H1 (cell line): ENCODE data around the gene BZW2. TPM values are rescaled to one million over a fixed set of nuclear protein-coding genes. Genes with fewer than 3 reads are reported as not detected.

ENCODE experiments used
- CTCF ChIA-PET: fragments of 300-600 bp; sonication (Branson Sonifier 250); formaldehyde crosslinking; loops from one replicate; lab custom pipeline; 2021; ENCODE audit not compliant: partially characterized antibody; lab: Charles Lee
- POLR2A ChIA-PET: fragments of 300-600 bp; sonication (Branson Sonifier 250); formaldehyde crosslinking; loops from one replicate; lab custom pipeline; 2021; ENCODE audit warnings: inconsistent platforms; ENCODE audit not compliant: partially characterized antibody; lab: Charles Lee
- DNase-seq, 2 experiments: peaks; one replicate each; pipeline versions ENCODE4 v3.0.0 to v3.0.0-alpha.2; 2010 to 2022; ENCODE audit warnings: low spot score in 2 of 2, low read depth in 1 of 2, mixed read lengths in 1 of 2
- FAIRE-seq: peaks from 2 replicates; lab custom pipeline; 2011; peaks lifted over from hg19 to GRCh38; lab: Jason Lieb, UNC
- H2AFZ ChIP-seq: 2 replicates; pipeline ENCODE4 v1.8.1; 2012; ENCODE audit warnings: low read length, inconsistent platforms
- H2AK5ac ChIP-seq: 2 replicates; pipeline ENCODE4 v1.6.1; 2013; ENCODE audit warnings: low read depth, low read length
- H2BK120ac ChIP-seq: replicated peaks from 2 replicates; pipeline ENCODE3; 2013; ENCODE audit warnings: low read depth, low read length, inconsistent platforms
- H2BK12ac ChIP-seq: 2 replicates; pipeline ENCODE4 v1.6.1; 2013; ENCODE audit warnings: low read depth, low read length
- H2BK15ac ChIP-seq: 2 replicates; pipeline ENCODE4 v1.6.1; 2013; ENCODE audit warnings: low read length
- H2BK20ac ChIP-seq: 2 replicates; pipeline ENCODE4 v1.6.1; 2013; ENCODE audit warnings: low read length
- H2BK5ac ChIP-seq: 2 replicates; pipeline ENCODE4 v1.6.1; 2013; ENCODE audit warnings: low read depth, low read length
- H3K14ac ChIP-seq: 2 replicates; pipeline ENCODE4 v1.6.1; 2013; ENCODE audit warnings: inconsistent platforms; ENCODE audit not compliant: insufficient read length
- H3K18ac ChIP-seq: 2 replicates; pipeline ENCODE4 v1.6.1; 2013; ENCODE audit warnings: low read length; ENCODE audit errors: extremely low read depth
- H3K23ac ChIP-seq: 2 replicates; pipeline ENCODE4 v1.6.1; 2013; ENCODE audit warnings: inconsistent platforms; ENCODE audit not compliant: insufficient read length
- H3K23me2 ChIP-seq: 2 replicates; pipeline ENCODE4 v1.6.1; 2013; ENCODE audit warnings: low read depth, low read length
- H3K27ac ChIP-seq: 2 replicates; pipeline ENCODE4 v1.6.1; 2011; ENCODE audit warnings: low read depth, low read length, inconsistent platforms
- H3K27me3 ChIP-seq, 4 experiments: replicated peaks in 1 of 4; 1 replicate in 1 of 4; 2 replicates in 3 of 4; pipeline versions ENCODE4 v1.6.1 to v1.8.1; 2011 to 2013; ENCODE audit warnings: low read length in 3 of 4, mild to moderate bottlenecking in 3 of 4, inconsistent platforms in 2 of 4, mixed read lengths in 2 of 4, moderate library complexity in 1 of 4; ENCODE audit not compliant: control insufficient read depth in 3 of 4, insufficient read depth in 3 of 4; ENCODE audit errors: extremely low read depth in 1 of 4
- H3K36me3 ChIP-seq, 4 experiments: 2 replicates each; pipeline versions ENCODE4 v1.6.1 to v1.8.1; 2011 to 2013; ENCODE audit warnings: mild to moderate bottlenecking in 4 of 4, low read length in 3 of 4, moderate library complexity in 2 of 4, control low read depth in 1 of 4, inconsistent platforms in 1 of 4; ENCODE audit not compliant: insufficient read depth in 4 of 4, control insufficient read depth in 2 of 4
- H3K4ac ChIP-seq: replicated peaks from 2 replicates; pipeline ENCODE3; 2013; ENCODE audit warnings: low read length, low read depth, mixed read lengths, inconsistent platforms; ENCODE audit not compliant: insufficient read length
- H3K4me1 ChIP-seq, 4 experiments: replicated peaks in 1 of 4; 1 replicate in 1 of 4; 2 replicates in 3 of 4; pipeline versions ENCODE4 v1.6.1 to v1.8.1; 2011 to 2013; ENCODE audit warnings: low read length in 3 of 4, inconsistent platforms in 2 of 4, mixed read lengths in 1 of 4; ENCODE audit not compliant: insufficient read depth in 4 of 4, control insufficient read depth in 3 of 4
- H3K4me2 ChIP-seq, 2 experiments: 2 replicates each; pipeline versions ENCODE4 v1.6.1 to v1.8.1; 2011 to 2013; ENCODE audit warnings: low read depth in 2 of 2, low read length in 2 of 2, control low read depth in 1 of 2, inconsistent platforms in 1 of 2, mild to moderate bottlenecking in 1 of 2; ENCODE audit not compliant: insufficient read depth in 1 of 2
- H3K4me3 ChIP-seq, 4 experiments: fragments of 200-600, 300-600 bp in 1 of 4; sonication (generic), shearing (Covaris generic), sonication (Bioruptor Twin) in 1 of 4; 2 replicates each; pipeline versions ENCODE4 v1.5.1 to v1.8.1; 2011 to 2016; ENCODE audit warnings: low read length in 4 of 4, low read depth in 3 of 4, control low read depth in 2 of 4, inconsistent platforms in 2 of 4, mild to moderate bottlenecking in 2 of 4, mixed read lengths in 1 of 4, moderate library complexity in 1 of 4; ENCODE audit not compliant: insufficient read depth in 2 of 4; ENCODE audit errors: extremely low read depth in 1 of 4
- H3K56ac ChIP-seq: replicated peaks from 2 replicates; pipeline ENCODE3; 2013; ENCODE audit warnings: low read depth, mild to moderate bottlenecking, mixed read lengths, low read length, inconsistent platforms; ENCODE audit not compliant: insufficient read length
- H3K79me1 ChIP-seq: 2 replicates; pipeline ENCODE4 v1.6.1; 2013; ENCODE audit warnings: low read depth, low read length, control low read depth
- H3K79me2 ChIP-seq, 2 experiments: 2 replicates each; pipeline versions ENCODE4 v1.6.1 to v1.8.1; 2012 to 2013; ENCODE audit warnings: low read length in 2 of 2, mild to moderate bottlenecking in 2 of 2, inconsistent platforms in 1 of 2; ENCODE audit not compliant: insufficient read depth in 2 of 2, control insufficient read depth in 1 of 2
- H3K9ac ChIP-seq, 4 experiments: replicated peaks in 1 of 4; 1 replicate in 1 of 4; 2 replicates in 3 of 4; pipeline versions ENCODE4 v1.6.1 to v1.8.1; 2011 to 2013; ENCODE audit warnings: low read depth in 3 of 4, low read length in 3 of 4, control low read depth in 2 of 4, mild to moderate bottlenecking in 2 of 4, moderate library complexity in 2 of 4, inconsistent platforms in 1 of 4; ENCODE audit errors: extremely low read depth in 1 of 4
- H3K9me3 ChIP-seq, 2 experiments: 2 replicates each; pipeline versions ENCODE4 v1.6.1 to v1.8.1; 2012 to 2013; ENCODE audit warnings: mild to moderate bottlenecking in 2 of 2, moderate library complexity in 2 of 2, control low read depth in 1 of 2, inconsistent platforms in 1 of 2, low read depth in 1 of 2, low read length in 1 of 2, mixed read lengths in 1 of 2; ENCODE audit not compliant: insufficient read depth in 2 of 2
- H4K20me1 ChIP-seq, 2 experiments: replicated peaks in 1 of 2; 2 replicates each; pipeline versions ENCODE3 to v1.8.1; 2011 to 2013; ENCODE audit warnings: inconsistent platforms in 2 of 2, low read length in 2 of 2, mild to moderate bottlenecking in 1 of 2; ENCODE audit not compliant: insufficient read depth in 2 of 2, control insufficient read depth in 1 of 2
- H4K5ac ChIP-seq: 2 replicates; pipeline ENCODE4 v1.6.1; 2013; ENCODE audit warnings: low read length, low read depth, mixed read lengths, inconsistent platforms; ENCODE audit not compliant: insufficient read length
- H4K8ac ChIP-seq: 2 replicates; pipeline ENCODE4 v1.8.0; 2013; ENCODE audit warnings: mild to moderate bottlenecking, moderate library complexity, low read length, inconsistent platforms; ENCODE audit not compliant: insufficient read depth; ENCODE audit errors: extremely low read depth
- H4K91ac ChIP-seq: replicated peaks from 2 replicates; pipeline ENCODE3; 2013; ENCODE audit warnings: low read length, mixed read lengths, inconsistent platforms; ENCODE audit not compliant: insufficient read length
- BCL11A ChIP-seq, 2 experiments: IDR thresholded peaks; one replicate each; pipeline ENCODE4 v1.6.1; 2011; ENCODE audit warnings: low read depth in 2 of 2, low read length in 2 of 2, mild to moderate bottlenecking in 2 of 2
- EP300 ChIP-seq, 2 experiments: IDR thresholded peaks; 1 replicate in 1 of 2; 2 replicates in 1 of 2; pipeline ENCODE4 v1.6.1; 2011 to 2012; ENCODE audit warnings: low read depth in 2 of 2, low read length in 2 of 2, mild to moderate bottlenecking in 2 of 2, borderline replicate concordance in 1 of 2, inconsistent platforms in 1 of 2, moderate library complexity in 1 of 2
- SIN3A ChIP-seq, 2 experiments: IDR thresholded peaks in 1 of 2; conservative IDR thresholded peaks in 1 of 2; 2 replicates each; pipeline ENCODE4 v1.6.1; 2011 to 2012; ENCODE audit warnings: low read length in 2 of 2, improper control_type of control experiment in 1 of 2, low read depth in 1 of 2, mild to moderate bottlenecking in 1 of 2
- SIX5 ChIP-seq: IDR thresholded peaks from 2 replicates; pipeline ENCODE4 v1.6.1; 2011; ENCODE audit warnings: mild to moderate bottlenecking, low read depth, low read length
- SP4 ChIP-seq: IDR thresholded peaks from 2 replicates; pipeline ENCODE4 v1.6.1; 2012; ENCODE audit warnings: low read length, inconsistent platforms
- SUZ12 ChIP-seq: fragments of 200-600 bp; sonication (generic); IDR thresholded peaks from 2 replicates; pipeline ENCODE4 v1.6.1; 2012; ENCODE audit warnings: mild to moderate bottlenecking, inconsistent platforms, low read length, moderate library complexity, mixed read lengths
- TBP ChIP-seq: IDR thresholded peaks from 2 replicates; pipeline ENCODE4 v1.6.1; 2011; ENCODE audit warnings: low read depth, low read length, improper control_type of control experiment
- WGBS, 2 experiments: shearing (Covaris generic) in 1 of 2; methylation state at CpG; one replicate each; pipeline versions ENCODE4 v1.1.6 to v1.1.7; 2013 to 2015; ENCODE audit warnings: low lambda C conversion rate in 2 of 2, mixed read lengths in 2 of 2, inconsistent platforms in 1 of 2, low coverage in 1 of 2, missing lambda C conversion rate in 1 of 2; ENCODE audit not compliant: insufficient replicate concordance in 2 of 2, insufficient coverage in 1 of 2, insufficient read length in 1 of 2; ENCODE audit errors: extremely low coverage in 1 of 2, missing lambda C conversion rate in 1 of 2; 5-methylcytosine and 5-hydroxymethylcytosine counted together
- polyA plus RNA-seq, 7 experiments: library from polyadenylated mRNA; depleted of rRNA in 3 of 7; stranded (reverse) in 5 of 7; unstranded in 2 of 7; fragments of >200 nt in 5 of 7; fragments of 200-250 nt in 2 of 7; gene quantifications; 1 replicate in 5 of 7; 2 replicates in 1 of 7; 4 replicates in 1 of 7; pipeline versions ENCODE4 v1.2.1 to v1.2.3, GENCODE V29; 2011 to 2013; ENCODE audit warnings: missing spikeins in 2 of 7, mixed read lengths in 2 of 7
- total RNA-seq: library from RNA; stranded (reverse); fragmentation: NEBNext Ultra II Directional; extraction: Animal tissue kit (Norgen Biotek cat#: 25700); gene quantifications from 2 replicates; pipeline ENCODE4 v1.2.1, GENCODE V29; 2021

Gene BZW2
- total and polyA plus RNA-seq, 2 of the 8 experiments (the other 6 are each of a cell fraction or from before 2014, with no cell fraction given), result 32.3 to 103 TPM

GRCh38 chr7:16636555-16637101 lies 9.4 kb upstream of the BZW2 start:
- Histone ChIP-seq H4K20me1 (no peaks in the 10 kb centered on the region), H3K56ac (no peak overlapping the region), H2BK15ac (no peak overlapping the region), H3K79me2 (peaks cover 0 to 6% of the 10 kb centered on the region in 2 experiments; a peak in 1 of 4 replicates), H2BK20ac (no peak overlapping the region), H3K27me3 (no peaks in the 10 kb centered on the region), H4K91ac (no peak overlapping the region), H2BK12ac (no peak overlapping the region), H3K36me3 (peaks cover 0 to 2% (median 0%) of the 10 kb centered on the region in 4 experiments; a peak in 1 of 8 replicates), H3K9ac (no peak overlapping the region), H3K79me1 (no peaks in the 10 kb centered on the region), H3K4me3 (no peak overlapping the region), H3K4me2 (no peak overlapping the region), H3K23ac (no peak overlapping the region), H3K18ac (no peak overlapping the region), H2BK5ac (no peak overlapping the region), H2BK120ac (no peak overlapping the region), H3K14ac (no peak overlapping the region), H3K27ac (no peak overlapping the region), H4K5ac (no peak overlapping the region), H2AFZ (no peak overlapping the region), H3K4ac (no peak overlapping the region), H3K23me2 (no peaks in the 10 kb centered on the region), H2AK5ac (no peak overlapping the region), H3K9me3 (no peaks in the 10 kb centered on the region), H3K4me1 (peaks cover 0 to 2% (median 0%) of the 10 kb centered on the region in 4 experiments; a peak in 2 of 7 replicates), H4K8ac (no peak overlapping the region)
- CTCF ChIA-PET, result interaction anchor here (0.7 to 1.0 kb wide), 2 partner anchors 51 to 72 kb away, joined by 3 to 4 read pairs; no protein-coding TSS in a partner anchor
- POLR2A ChIA-PET, result interaction anchor here (0.9 to 1.7 kb wide), 2 partner anchors 10 to 16 kb away, joined by 4 to 8 read pairs; partner anchors contain the start of genes ANKMY2 and BZW2
- DNase-seq (no peak), FAIRE-seq (no peak)
- WGBS, 2 experiments, result 93% methylated on average over 1 of the region's 1 CpG; no CpG with 5 or more reads in 1 of the 2 experiments
- TF ChIP-seq SP4, result no peak
- no peak for TF ChIP-seq SIX5
- no peak for TF ChIP-seq SUZ12
- TF ChIP-seq EP300 (IDR thresholded peaks at IDR 0.05; ENCODE audit: borderline replicate concordance in 1 of 2, low read depth in 2 of 2, low read length in 2 of 2), result no peak
- TF ChIP-seq TBP, result no peak
- TF ChIP-seq SIN3A (conservative IDR thresholded peaks at IDR 0.05 in 1 of 2, IDR thresholded peaks at IDR 0.05 in 1 of 2; ENCODE audit: low read depth in 1 of 2, low read length in 2 of 2), result no peak
- TF ChIP-seq BCL11A (IDR thresholded peaks at IDR 0.05; ENCODE audit: low read depth in 2 of 2, low read length in 2 of 2), result no peak
